WERI-Rb-1 (cell line): ENCODE data around the gene ITPK1.

Experiments used
- DNase-seq: peaks from one replicate; pipeline ENCODE4 v3.0.0-alpha.2; 2020
- H3K27ac ChIP-seq: fragments of 250-450 bp; sonication (Bioruptor Pico); 2 replicates; pipeline ENCODE4 v1.5.1; 2020; ENCODE audit warnings: mild to moderate bottlenecking, moderate library complexity
- H3K27me3 ChIP-seq: fragments of 250-450 bp; sonication (Bioruptor Pico); 2 replicates; pipeline ENCODE4 v1.5.1; 2021; ENCODE audit warnings: mild to moderate bottlenecking, low read depth, moderate library complexity; ENCODE audit not compliant: insufficient read depth, severe bottlenecking
- H3K36me3 ChIP-seq: fragments of 250-450 bp; sonication (Bioruptor Pico); 2 replicates; pipeline ENCODE4 v1.5.1; 2020; ENCODE audit warnings: mild to moderate bottlenecking, moderate library complexity
- H3K4me3 ChIP-seq: 2 replicates; pipeline ENCODE4 v1.5.1; 2011; ENCODE audit warnings: low read depth, mild to moderate bottlenecking, control low read depth, low read length
- H3K9me3 ChIP-seq: fragments of 250-450 bp; sonication (Bioruptor Pico); 2 replicates; pipeline ENCODE4 v1.5.1; 2021; ENCODE audit warnings: mild to moderate bottlenecking, moderate library complexity; ENCODE audit not compliant: severe bottlenecking
- TF ChIP-seq, protein P1 (sequence below): IDR thresholded peaks from 2 replicates; pipeline ENCODE4 v1.5.1; 2011; ENCODE audit warnings: low read depth, mild to moderate bottlenecking, control low read depth, inconsistent platforms, low read length

The ITPK1 gene

DNA sequence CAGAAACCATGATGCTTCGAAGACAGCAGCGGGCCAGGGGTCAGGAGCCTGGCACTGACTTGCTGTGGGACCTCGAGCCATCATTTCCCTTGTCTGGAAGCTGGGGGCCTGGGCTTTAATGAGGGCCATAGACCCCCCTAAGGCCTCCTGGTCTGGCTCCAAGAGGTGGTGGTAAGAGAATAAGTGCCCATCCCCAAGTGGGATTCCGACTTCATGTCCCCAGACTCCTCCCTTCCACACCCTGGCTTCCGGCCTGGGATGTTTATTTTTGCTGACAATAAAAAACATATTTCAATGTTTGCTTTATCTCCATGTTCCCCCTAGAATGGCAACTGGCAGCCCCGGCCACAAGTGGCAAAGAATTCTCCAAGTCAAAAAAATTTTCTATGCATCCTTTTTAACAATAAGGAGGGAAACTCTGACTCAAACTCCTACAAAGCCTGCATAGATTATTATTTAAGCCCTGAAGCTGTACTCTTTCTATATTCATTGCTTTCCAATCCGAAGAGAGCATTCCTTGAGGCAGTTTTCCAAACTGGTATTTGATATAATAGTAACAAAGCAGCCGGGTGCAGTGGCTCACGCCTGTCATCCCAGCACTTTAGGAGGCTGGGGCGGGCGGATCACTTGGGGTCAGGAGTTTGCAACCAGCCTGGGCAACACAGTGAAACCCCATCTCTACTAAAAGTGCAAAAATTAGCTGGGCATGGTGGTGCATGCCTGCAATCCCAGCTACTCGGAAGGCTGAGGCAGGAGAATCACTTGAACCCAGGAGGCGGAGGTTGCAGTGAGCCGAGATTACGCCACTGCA is 84.0 kb downstream of the ITPK1 start:
- TF ChIP-seq, protein P1, sequence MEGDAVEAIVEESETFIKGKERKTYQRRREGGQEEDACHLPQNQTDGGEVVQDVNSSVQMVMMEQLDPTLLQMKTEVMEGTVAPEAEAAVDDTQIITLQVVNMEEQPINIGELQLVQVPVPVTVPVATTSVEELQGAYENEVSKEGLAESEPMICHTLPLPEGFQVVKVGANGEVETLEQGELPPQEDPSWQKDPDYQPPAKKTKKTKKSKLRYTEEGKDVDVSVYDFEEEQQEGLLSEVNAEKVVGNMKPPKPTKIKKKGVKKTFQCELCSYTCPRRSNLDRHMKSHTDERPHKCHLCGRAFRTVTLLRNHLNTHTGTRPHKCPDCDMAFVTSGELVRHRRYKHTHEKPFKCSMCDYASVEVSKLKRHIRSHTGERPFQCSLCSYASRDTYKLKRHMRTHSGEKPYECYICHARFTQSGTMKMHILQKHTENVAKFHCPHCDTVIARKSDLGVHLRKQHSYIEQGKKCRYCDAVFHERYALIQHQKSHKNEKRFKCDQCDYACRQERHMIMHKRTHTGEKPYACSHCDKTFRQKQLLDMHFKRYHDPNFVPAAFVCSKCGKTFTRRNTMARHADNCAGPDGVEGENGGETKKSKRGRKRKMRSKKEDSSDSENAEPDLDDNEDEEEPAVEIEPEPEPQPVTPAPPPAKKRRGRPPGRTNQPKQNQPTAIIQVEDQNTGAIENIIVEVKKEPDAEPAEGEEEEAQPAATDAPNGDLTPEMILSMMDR, result no peak
- DNase-seq, result no peak
- Histone ChIP-seq H3K27me3 (no peaks in the 10 kb centered on the region), H3K36me3 (no peaks in the 10 kb centered on the region), H3K27ac (no peak overlapping the region), H3K4me3 (no peak overlapping the region), H3K9me3 (no peaks in the 10 kb centered on the region)

DNA sequence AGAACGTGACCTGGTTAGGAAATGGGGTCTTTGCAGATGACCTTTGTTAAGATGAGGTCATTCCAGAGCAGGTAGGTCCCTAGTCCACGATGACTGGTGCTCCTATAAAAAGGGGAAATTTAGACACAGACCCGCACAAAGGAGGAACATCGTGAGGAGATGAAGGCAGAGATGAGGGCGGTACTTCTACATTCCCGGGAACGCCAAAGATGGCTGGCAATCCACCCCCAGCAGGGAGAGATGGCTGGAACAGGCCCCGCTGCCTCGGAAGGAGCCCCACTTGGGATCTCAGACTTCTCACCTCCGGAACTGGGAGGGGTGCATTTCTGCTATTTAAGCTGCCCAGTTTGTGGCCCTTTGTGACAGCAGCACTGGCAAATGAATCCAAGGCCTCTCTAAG is 85.0 kb downstream of the ITPK1 start:
- Histone ChIP-seq H3K27ac (no peak overlapping the region), H3K36me3 (no peaks in the 10 kb centered on the region), H3K4me3 (no peak overlapping the region), H3K27me3 (no peaks in the 10 kb centered on the region), H3K9me3 (no peaks in the 10 kb centered on the region)
- TF ChIP-seq, protein P1, result no peak
- no peak for DNase-seq

DNA sequence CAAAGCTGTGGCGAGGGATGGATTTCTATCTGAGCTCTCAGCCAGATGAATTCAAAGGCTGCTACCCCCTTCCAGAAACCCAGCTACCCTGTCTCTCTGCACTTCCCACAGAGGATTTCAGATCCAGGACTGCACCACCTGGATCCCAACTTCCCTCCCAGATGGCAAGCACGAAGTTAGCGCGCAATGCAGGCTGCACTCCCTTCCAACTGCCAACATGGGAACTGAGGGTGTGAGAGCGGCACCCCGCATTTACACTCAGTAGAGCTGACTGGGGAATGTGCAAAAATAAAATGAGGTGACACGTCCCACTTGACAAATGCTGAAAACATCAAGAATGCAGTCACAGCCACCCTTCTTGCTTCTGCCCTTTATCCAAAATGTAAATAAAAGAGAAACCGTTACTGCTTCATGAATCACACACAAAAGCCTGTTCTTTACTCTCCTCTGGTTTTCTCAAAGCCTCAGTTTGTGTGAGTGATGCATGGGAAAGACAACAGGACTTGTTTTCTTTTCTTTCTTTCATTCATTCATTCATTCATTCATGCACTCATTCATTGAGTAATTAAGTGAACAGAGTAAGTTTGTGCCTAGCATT is 85.7 kb downstream of the ITPK1 start:
- TF ChIP-seq, protein P1, result no peak
- H3K27me3 ChIP-seq, result no peaks in the 10 kb centered on the region
- DNase-seq, result no peak
- no peaks in the 10 kb centered on the region for H3K9me3 ChIP-seq
- no peak overlapping the region for H3K4me3 ChIP-seq
- no peak overlapping the region for H3K27ac ChIP-seq
- H3K36me3 ChIP-seq, result no peaks in the 10 kb centered on the region

DNA sequence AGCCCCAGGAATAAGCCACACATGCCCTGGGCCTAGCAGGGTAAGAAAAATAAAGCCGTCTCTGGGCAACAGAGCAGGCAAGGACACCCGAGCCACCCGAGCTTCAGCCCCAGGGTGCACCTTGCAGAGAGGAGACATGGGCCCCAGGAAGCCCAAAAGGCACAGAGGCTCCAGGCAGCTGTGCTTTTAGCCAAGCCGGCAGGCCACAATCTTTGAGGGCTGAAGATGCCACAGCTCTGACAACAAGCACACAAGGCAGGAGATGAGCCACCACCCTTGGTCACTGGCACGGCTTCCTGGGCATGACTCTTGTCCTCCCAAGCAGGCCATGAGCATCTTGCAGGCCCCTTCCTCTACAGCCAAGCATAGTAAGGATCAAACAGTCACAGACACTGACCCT is 86.3 kb downstream of the ITPK1 start:
- H3K27ac ChIP-seq, result no peak overlapping the region; the same call in 1 of the 2 replicates
- TF ChIP-seq, protein P1, result no peak
- DNase-seq, result no peak
- no peak overlapping the region for H3K4me3 ChIP-seq
- H3K36me3 ChIP-seq, result no peaks in the 10 kb centered on the region
- no peaks in the 10 kb centered on the region for H3K9me3 ChIP-seq
- H3K27me3 ChIP-seq, result no peaks in the 10 kb centered on the region

DNA sequence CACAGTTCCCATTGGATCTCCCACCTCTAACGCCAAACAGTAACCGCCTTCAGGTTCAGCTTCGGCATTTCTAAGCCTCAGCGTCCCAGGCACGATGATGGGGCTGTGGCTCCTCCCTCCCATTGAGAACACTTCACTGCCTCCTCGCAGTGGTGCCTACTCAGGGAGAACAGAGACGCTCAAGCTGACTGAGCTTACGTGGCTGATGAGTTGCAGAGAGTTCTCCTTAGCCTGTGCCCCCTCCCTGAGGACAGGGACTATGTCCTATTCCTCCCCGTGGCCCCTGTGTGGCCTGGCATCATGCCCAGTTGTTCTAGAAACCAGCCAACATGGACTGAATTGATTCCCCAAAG is 87.0 kb downstream of the ITPK1 start:
- Histone ChIP-seq H3K4me3 (no peak overlapping the region), H3K9me3 (no peaks in the 10 kb centered on the region), H3K27me3 (no peaks in the 10 kb centered on the region), H3K27ac (no peak overlapping the region), H3K36me3 (no peaks in the 10 kb centered on the region)
- DNase-seq, result no peak
- TF ChIP-seq, protein P1, result no peak
